Measurements from ENCODE around the gene SFTA2. TPM values are rescaled to one million over a fixed set of nuclear protein-coding genes. Genes with fewer than 3 reads are reported as not detected.

The SFTA2 gene
- total and polyA plus RNA-seq, 3 donors from 2014 or later: 0.94 TPM; not detected in 2

- no peak for DNase-seq
- intact Hi-C loops (cut with DNase I; ENCODE audit: low total_unique reads): no loop called here
- no peaks in the 10 kb centered on the region for H3K27me3 ChIP-seq
- WGBS, 2 donors: 74 to 76% methylated on average over 19 to 23 of the region's 23 CpGs
- no peak overlapping the region for H3K27ac ChIP-seq
- H3K36me3 ChIP-seq (ENCODE audit: low read depth, missing control alignments): no peaks in the 10 kb centered on the region
- no peak overlapping the region for H3K4me3 ChIP-seq
- no peaks in the 10 kb centered on the region for H3K9me3 ChIP-seq
- H3K4me1 ChIP-seq: no peaks in the 10 kb centered on the region
- TF ChIP-seq, protein P1, sequence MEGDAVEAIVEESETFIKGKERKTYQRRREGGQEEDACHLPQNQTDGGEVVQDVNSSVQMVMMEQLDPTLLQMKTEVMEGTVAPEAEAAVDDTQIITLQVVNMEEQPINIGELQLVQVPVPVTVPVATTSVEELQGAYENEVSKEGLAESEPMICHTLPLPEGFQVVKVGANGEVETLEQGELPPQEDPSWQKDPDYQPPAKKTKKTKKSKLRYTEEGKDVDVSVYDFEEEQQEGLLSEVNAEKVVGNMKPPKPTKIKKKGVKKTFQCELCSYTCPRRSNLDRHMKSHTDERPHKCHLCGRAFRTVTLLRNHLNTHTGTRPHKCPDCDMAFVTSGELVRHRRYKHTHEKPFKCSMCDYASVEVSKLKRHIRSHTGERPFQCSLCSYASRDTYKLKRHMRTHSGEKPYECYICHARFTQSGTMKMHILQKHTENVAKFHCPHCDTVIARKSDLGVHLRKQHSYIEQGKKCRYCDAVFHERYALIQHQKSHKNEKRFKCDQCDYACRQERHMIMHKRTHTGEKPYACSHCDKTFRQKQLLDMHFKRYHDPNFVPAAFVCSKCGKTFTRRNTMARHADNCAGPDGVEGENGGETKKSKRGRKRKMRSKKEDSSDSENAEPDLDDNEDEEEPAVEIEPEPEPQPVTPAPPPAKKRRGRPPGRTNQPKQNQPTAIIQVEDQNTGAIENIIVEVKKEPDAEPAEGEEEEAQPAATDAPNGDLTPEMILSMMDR (IDR thresholded peaks at IDR 0.05): no peak
- no peak for TF ChIP-seq POLR2A (IDR thresholded peaks at IDR 0.05)
Observed at GRCh38 chr6:30898750-30899360, 33.1 kb downstream of the SFTA2 start.

- no peak for DNase-seq
- Histone ChIP-seq H3K27ac (no peak overlapping the region), H3K9me3 (no peaks in the 10 kb centered on the region), H3K27me3 (no peaks in the 10 kb centered on the region), H3K36me3 (ENCODE audit: low read depth, missing control alignments) (no peaks in the 10 kb centered on the region), H3K4me3 (no peak overlapping the region), H3K4me1 (no peaks in the 10 kb centered on the region)
- 87 to 92% methylated on average over 14 to 16 of the region's 16 CpGs for WGBS, 2 donors
- intact Hi-C loops (cut with DNase I; ENCODE audit: low total_unique reads): no loop called here
- TF ChIP-seq, protein P1 (IDR thresholded peaks at IDR 0.05): no peak
Observed at GRCh38 chr6:30897882-30898281, 34.1 kb downstream of the SFTA2 start.

GRCh38 chr6:30896541-30896940 lies 35.4 kb downstream of the SFTA2 start:
- DNase-seq: no peak
- Histone ChIP-seq H3K27ac (no peak overlapping the region), H3K27me3 (no peaks in the 10 kb centered on the region), H3K4me1 (no peaks in the 10 kb centered on the region), H3K4me3 (no peak overlapping the region), H3K9me3 (no peaks in the 10 kb centered on the region), H3K36me3 (ENCODE audit: low read depth, missing control alignments) (no peaks in the 10 kb centered on the region)
- TF ChIP-seq POLR2A (IDR thresholded peaks at IDR 0.05): no peak
- TF ChIP-seq, protein P1 (IDR thresholded peaks at IDR 0.05): no peak
- intact Hi-C loops (cut with DNase I; ENCODE audit: low total_unique reads): no loop called here
- 94 to 95% methylated on average over 3 to 13 of the region's 13 CpGs for WGBS, 2 donors

DNA sequence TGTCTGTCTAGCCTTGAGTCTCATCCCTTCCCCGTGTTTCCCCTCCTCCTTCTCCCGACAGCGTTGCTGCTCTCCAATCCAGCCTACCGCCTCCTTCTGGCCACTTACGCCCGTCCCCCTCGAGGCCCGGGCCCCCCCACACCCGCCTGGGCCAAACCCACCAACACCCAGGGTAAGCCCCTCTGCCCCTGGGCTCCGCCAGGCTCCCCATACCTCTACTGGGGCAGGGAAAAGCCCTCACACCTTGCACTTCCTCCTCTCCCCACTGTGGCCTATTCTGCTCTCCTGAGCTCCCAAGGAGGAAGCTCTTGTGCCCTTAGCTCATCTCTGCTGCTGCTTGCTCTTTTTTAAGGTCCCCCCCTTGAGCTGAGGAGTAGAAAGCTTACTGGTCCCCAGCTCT lies 36.6 kb downstream of the SFTA2 start:
- no peak for DNase-seq
- intact Hi-C loops (cut with DNase I; ENCODE audit: low total_unique reads): no loop called here
- Histone ChIP-seq H3K4me3 (no peak overlapping the region), H3K9me3 (no peaks in the 10 kb centered on the region), H3K27me3 (no peaks in the 10 kb centered on the region), H3K4me1 (no peaks in the 10 kb centered on the region), H3K27ac (no peak overlapping the region), H3K36me3 (ENCODE audit: low read depth, missing control alignments) (no peaks in the 10 kb centered on the region)
- TF ChIP-seq, protein P1 (IDR thresholded peaks at IDR 0.05): no peak
- no peak for TF ChIP-seq POLR2A (IDR thresholded peaks at IDR 0.05)
- WGBS, 2 donors: 84 to 85% methylated on average over 10 of the region's 10 CpGs

GRCh38 chr6:30894935-30895334 lies 37.0 kb downstream of the SFTA2 start:
- intact Hi-C loops (cut with DNase I; ENCODE audit: low total_unique reads): no loop called here

More at GRCh38 chr6:30894935-30895334, 37.0 kb downstream of the SFTA2 start:
- no peaks in the 10 kb centered on the region for H3K9me3 ChIP-seq
- DNase-seq: no peak
- H3K27me3 ChIP-seq: no peaks in the 10 kb centered on the region
- no peaks in the 10 kb centered on the region for H3K4me1 ChIP-seq
- no peaks in the 10 kb centered on the region for H3K36me3 ChIP-seq (ENCODE audit: low read depth, missing control alignments)
- WGBS, 2 donors: 91 to 95% methylated on average over 3 of the region's 3 CpGs
- TF ChIP-seq, protein P1 (IDR thresholded peaks at IDR 0.05): no peak
- TF ChIP-seq POLR2A (IDR thresholded peaks at IDR 0.05): no peak
- no peak overlapping the region for H3K4me3 ChIP-seq
- no peak overlapping the region for H3K27ac ChIP-seq
